GM21526 (cell line): ENCODE measurements around the gene PHC2.

Experiments
- ATAC-seq: cut with Tn5 transposase; IDR thresholded peaks from one replicate; pipeline ENCODE4 v1.9.1; 2021; ENCODE audit warnings: moderate library complexity; ENCODE audit not compliant: unreplicated experiment, low FRiP score

The PHC2 gene

DNA sequence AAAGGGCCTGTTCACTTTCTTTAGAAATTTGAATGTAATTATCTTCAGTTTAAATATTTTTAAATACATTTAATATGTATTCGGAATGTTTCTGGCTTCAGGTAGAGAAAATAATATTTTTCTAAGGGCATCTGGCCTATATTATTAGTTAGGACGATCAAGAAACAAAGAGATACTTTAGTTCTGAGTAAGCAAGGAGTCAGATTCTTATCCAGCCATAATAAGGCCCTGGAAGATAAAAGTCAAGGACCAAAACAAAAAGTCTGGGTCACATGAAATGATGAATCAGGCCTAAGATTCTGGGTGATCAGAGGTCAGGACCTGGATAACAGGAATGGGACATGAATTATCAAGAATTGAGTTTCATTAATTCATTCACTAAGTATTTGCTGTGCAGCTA lies 6.3 kb downstream of the PHC2 start:
- no peak for ATAC-seq

DNA sequence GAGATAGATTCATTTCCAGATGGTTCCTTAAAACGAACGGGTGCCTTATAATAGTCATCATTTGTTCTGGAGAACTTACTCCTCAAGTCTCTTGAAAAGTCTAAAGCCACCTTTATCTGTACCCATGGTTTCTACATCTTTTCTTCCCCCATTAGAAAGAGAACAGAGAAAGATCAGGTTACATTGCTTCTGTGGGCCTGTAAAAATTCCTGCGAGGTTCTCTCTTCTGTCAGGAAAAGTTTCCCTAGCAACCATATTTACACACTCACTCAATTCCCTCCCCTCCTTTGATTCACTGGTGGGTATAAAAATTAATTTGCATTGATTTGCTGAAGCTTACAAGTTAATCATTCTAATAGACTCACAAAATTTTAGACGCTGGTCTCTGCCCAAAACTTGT lies 6.7 kb downstream of the PHC2 start:
- ATAC-seq, result no peak

DNA sequence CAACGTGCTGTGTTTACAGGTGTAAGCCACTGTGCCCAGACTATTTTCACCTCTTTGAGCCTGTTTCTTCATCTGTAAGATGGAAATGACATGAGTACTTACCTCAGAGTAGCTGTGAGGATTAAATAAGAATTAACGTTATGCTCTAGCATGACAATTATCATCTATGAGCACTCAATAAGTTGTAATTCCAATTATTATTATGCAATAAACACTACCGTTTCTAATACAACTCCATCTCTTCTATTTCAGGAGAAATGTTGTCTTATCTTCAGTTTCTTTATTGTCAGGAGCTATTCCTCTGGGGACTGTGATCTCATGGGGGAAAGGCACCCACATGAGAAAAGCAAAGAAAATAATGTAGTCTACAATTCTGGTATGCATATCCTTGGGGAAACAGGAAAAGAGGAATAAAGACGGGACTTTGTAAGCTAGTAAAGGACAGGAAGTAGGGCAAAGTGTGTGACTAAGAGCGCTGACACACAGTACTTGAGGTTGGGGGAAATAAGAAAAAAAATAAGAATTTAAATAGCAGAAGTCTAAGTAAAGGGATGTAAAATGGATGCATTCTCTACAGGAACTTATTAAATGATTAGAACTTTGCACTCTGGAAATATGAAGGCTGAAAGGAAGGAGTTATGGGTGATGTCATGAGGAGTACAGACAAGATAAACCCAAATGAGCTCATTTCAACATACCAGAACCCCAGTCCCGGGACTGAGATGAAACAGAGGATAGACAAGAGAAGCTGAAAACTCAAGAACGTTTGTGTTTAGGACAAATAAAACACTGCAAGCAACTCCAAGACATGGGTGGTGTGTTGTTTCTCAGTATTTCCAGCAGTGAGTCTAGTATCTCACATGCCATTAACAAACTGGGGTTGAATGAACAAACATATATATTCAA lies 9.8 kb downstream of the PHC2 start:
- no peak for ATAC-seq

DNA sequence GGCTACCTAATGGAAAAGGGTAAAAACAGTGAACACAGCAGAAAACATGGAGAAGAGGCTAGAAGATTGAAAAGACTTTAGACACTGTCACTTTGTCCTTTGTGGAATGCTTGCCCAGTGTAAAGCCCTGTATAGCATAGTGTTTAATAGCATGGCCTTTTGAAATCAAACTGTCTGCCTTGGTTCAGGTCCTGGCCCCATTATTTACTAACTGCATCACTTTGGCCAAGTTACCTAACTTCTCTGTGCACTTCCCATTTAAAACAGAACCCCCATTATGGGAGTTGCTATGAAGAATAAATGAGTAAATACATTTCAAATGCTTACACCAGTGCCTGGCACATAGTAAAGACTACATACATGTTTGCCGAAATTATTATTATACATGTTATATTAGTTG lies 12.1 kb downstream of the PHC2 start:
- ATAC-seq, result no peak

DNA sequence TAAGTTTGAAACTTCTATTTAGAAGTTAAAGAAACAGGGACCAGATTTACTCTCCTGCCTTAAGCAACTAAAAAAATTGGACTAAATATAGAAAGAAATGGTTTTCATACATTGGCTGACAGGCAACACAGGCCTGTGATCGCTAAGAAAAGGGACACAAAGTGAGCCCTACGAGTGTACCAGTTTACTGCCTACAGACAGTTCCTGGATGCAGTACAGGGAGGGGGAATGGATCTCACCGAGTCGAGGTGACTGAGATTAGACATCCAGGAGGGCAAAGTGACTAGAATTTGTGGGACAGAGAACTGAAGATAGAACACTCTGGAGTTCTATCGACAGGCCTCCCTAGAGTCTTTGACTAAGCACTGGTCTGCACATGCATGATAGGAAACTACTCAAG lies 16.0 kb downstream of the PHC2 start:
- no peak for ATAC-seq

DNA sequence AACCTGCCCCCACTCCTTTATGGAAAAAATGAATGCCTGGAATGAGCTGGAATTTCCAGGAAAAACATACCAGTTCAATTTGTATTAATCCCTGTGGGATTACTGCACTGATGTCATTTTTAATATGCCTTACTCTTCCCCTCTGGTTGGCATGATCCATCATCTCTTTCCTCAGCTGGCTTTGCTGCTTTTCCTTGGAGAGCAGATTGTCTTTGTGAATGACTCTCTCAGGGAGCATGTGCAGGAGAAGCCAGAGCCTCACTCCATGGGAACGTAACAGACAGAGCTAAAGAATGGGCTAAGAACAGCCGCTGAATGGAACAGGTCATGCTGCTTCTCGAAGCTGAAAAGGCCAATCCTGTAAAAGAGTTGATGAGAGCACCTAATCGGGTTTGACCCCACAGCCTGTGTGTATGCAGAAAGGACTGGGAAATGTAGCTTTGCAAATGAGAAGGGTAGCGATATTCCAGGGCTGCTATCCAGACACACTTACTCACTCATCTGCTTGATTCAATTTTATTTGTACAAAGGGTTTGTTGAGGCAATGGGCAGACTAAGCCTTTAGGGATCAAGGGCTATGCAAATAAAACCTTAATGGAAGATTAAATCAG lies 20.7 kb downstream of the PHC2 start:
- ATAC-seq, result no peak

DNA sequence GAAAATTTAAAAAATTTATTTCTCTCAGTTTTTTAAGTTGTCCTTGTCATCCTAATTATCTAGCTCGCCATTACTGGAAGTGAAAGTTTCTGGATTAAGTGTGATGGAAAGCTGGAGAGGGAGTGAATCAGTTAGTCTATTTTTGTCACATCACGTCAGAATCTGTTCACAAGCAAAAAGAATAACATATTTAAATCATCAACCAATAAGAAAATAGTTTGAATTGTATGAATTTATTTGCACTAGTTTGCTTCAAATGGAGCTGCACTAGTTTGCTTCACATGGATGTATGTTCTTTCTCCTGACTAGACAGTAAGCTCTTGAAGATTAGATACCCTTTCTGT lies 22.8 kb downstream of the PHC2 start:
- ATAC-seq, result no peak

DNA sequence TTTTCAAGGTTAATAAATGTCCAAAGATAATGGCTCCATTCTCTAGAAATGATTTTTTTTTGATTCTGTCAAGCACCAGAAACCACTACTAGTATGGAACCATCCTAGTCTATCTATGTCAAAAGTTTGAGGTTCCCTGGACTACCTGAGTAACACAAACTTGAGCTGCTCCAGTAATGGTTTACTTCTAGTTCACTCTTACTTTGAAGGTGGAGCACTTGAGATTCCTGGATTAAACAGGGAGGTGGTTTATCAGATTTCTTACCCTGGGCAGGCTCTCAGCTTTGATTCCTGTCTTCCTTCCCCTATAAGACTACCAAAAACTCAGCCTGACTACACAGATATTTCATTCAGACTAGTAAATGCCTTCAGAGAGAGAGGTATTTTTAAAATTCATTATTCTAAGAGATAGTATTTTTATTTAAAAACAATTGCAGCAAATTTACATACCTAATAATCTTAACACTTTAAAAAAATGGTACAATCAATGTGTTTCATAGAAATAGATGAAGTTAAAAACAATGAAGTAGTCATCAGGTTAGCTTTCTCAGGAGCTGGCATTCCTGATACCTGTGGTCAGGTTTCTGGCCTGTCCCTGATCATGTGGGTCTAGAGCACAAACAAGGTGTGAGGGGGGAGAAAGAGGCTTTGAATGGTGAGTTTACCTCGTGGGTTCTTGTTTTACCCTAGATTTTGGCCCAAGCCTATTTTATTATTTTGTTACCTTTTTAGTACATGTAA lies 23.4 kb downstream of the PHC2 start:
- no peak for ATAC-seq

DNA sequence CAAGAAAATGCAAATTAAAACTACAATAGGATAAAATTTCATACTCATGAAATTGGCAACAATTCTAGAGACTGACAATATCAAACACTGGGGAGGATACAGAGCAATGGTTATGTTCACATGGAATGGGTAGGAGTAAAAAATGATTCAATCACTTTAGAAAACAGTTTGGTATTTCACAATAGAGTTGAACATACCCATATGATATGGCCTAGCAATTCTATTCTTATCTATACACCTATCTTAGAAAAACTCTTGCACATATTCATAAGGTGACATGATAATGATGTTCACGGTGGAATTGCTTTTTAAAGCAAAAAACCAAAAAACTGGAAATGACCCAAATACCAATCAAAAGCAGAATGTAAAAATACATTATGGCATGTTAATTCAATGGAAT lies 28.7 kb downstream of the PHC2 start:
- no peak for ATAC-seq

DNA sequence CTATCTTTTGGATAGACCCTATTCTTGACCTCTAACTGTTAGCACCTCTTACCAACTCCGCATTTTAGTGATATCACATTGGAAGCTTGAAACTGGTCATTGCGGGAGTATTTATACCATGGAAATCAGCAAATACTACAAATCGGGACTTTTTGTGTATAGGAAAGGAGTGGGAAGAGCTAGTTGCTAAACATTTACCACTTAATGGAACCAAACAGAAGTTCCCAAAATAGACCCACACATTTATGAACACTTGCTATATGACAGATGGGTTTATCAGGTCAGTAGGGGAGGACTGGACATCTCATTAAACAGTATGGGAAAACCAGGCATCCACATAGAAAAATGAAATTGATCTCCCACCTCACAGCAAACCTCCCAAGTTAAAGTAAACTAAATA lies 29.4 kb downstream of the PHC2 start:
- no peak for ATAC-seq

DNA sequence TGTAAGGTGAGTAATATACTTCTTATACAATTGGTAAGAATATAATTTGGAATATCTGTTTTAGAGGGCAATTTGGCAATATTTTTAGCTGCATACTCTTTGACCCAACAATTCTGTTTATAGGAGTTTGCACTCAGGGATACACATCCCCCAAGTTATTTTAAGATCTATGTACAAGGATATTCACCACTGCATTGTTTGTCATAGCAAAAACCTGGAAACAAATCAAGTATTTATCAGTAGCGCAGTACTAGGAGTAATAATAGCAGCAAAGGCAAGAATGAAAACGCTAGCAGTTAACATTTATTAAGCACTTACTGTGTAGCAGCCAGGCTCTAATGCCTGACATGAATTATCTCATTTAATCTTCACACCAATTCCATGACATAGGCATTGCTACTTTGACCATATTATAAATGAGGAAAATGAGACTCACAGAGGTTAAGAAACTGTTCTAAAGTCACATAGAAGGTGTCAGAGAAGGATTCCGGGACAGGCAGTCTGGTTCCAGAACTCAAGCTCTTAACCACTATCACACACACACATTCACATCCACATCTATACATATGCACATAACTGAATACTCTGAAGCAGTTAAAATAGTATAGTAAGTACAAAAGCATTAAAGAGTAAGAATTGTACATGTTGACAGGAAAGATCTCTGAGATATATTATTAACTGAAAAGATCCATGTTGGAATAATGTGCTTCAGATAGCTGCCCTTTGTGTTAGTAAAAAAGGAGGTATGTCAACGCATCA lies 30.6 kb downstream of the PHC2 start:
- no peak for ATAC-seq

DNA sequence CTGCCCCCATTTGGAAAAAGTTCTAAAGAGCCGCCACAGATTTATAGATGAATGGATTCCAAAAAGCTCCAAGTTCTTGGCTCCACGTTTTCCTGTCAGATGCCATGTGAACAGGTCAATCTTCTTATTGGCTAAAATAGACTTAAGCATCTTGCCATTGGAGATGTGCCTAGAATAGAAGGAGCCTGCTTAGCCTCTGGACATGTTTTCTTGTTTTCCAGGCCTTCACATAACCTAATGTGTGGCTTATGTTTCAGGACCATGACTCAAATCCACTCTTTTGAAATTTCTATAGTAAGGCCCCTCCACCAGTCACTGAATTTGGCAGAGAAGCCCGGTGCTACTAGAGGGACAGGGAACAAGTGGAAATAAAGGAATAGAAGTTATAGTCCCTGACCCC lies 31.5 kb downstream of the PHC2 start:
- ATAC-seq, result no peak

DNA sequence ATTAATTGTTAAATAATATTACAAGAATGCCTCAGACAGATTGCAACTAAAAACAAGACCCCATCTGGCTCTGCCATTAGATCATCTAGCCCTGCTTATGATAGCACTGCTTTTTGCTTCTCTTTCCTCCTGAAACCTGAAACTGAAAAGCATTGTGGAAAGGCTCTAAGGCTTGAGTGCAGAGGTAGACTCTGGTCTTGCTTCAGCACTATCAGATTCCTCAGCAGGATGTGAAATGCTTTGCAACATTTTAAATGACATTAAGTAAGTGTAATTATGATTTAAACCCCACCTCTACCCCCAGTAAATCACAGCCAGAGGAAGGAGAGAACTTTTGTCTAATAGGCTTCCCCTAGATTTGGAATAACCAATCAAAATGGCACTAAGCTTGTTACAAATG lies 32.9 kb downstream of the PHC2 start:
- ATAC-seq, result no peak

DNA sequence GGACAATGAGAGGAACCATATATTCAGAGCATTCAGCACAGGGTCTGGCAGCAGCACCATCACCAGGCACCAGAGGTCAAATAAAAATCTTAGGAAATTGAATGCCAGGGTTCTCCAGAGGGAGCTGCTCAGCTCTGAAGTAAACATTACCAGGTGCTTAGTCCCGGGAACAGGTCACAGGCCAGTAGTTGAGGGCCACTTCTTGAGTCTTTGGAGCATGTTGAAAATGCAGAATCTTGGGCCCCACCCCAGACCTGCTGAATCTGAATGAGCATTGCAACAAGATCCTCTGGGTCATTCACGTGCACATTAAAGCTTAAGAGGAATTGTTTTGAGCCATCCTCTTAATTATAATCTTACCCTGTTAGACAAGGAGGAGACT lies 33.8 kb downstream of the PHC2 start:
- no peak for ATAC-seq

DNA sequence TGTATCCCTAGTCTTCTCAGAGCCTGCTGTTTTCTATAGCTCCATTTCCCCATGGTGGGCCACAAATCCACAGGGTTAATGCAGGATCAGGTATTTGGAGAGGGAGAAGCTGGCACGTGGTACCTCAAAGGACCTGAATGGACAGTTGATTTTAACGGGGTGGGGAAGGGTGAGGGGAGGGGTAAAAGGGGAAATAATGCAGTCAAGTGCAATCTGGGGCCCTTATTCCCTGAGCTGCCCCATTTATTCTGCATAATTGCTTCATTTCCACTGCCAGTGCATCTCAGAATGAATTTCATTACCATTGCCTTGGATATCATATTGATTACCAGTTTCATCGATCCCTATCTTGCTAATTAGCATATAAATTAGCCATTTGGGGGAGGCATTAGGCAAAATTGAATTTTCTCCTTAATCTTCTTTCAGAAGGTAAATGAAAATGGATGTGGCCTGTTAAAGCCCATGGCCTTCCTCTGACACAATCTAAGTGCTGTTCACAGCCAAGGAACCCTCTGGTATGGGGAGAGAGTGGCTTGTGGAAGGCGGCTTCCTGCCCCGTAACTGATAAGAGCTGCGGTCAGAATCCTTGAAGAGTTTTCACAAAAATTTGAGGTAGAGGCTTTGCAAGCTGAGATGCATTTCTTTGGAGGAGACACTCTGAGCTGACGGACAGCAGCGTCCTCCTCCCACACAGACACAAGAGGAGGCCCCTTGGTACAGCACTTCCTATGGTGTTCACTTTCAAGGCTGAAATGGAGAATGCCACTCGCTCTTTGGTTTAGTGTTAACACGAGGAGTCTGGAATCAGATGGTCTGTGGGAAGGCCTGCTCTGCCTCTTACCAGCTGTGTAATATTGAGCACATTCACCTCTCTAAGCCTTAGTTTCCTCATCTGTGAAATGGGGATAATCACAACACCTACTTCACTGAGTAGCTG lies 34.4 kb downstream of the PHC2 start:
- no peak for ATAC-seq

DNA sequence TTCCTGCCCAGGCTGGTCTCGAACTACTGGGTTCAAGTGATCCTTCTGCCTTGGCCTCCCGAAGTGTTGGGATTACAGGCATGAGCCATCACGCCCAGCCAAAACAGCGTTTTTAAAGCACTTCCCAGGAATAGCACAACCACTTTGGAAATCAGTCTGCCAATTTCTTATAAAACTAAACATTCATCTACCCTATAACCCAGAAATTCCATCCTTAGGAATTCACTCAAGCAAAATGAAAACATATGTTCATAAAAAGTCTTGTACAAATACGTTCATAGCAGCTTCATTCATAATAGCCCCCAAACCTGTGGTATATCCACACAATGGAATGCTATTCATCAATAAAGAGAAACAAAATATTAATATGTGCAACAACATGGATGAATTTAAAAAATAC lies 36.1 kb downstream of the PHC2 start:
- no peak for ATAC-seq

DNA sequence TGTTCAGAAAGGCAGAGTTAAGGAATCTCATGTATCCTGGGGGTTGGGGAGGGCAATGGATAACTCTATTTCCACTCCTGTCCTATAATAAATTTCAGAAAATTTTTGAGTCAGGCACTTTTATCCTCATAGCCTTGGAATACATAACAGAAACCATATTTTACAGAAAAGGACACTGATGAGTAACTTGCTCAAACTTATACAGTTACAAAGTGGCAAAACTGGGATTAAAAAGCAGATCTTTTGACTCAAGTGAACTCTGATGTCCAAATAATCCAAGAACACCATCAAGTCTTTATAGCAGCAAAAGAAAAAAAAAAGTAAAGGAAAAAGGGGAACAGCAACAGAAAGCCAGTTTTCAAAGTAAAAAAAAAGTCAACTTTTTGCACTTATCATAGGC lies 36.9 kb downstream of the PHC2 start:
- ATAC-seq, result no peak

DNA sequence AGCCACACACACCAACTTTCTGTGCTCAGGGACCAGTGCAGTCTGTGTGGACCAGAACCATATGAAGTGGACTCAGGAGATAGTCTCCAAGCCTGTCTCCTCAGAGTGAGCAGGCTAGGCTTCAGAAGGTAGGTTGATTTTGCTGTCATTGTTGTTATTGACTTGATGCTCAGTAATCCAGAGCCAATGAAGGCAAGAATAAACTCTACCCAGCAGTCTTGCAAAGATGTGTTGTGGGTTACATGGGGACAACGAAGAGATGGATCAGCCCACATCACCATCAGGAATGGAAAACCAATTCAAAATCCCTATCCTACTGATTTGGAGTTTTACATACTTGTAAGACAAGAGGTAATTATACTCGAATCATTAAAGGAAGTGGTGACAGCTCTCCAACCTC lies 37.4 kb downstream of the PHC2 start:
- ATAC-seq, result no peak

DNA sequence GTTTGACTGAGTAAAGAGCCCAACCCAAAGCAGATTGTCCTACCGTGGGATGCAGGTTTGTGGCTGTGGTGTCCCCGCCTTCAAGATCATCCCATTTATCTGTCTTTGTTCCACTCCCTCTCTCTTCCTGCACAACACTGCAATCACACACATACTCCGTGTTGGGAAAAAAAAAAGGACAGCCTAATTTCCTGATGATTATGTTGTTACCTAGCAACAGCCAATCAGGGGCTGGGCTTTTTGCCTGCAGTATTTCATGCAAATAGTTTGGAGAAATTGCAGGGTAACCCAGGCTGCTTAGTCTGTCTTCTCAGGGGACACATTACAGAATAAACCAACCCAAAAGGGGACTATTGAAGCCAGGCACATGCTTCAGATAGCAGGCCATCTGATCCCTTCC lies 38.3 kb downstream of the PHC2 start:
- no peak for ATAC-seq

DNA sequence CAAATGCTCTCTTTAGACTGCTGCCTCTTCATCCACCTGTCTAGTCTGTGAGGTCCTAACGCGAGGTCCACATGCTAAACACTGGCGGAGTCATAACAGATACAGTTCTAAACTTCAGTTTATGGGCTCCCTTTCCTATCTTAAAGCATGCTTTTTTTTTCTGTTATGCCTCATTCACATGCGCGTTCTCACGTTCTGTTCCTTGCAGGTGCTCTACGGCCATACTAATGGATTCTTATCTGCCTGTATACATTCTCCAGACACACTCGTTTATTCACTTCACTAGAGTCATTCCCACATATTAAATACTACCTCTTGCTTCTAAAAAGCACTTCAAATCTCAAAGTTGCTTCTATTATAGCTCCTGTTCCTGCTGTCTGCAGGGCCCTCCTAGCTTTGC lies 38.7 kb downstream of the PHC2 start:
- no peak for ATAC-seq
